Adrenal gland (tissue), 5 donors: ENCODE data around the gene SV2C.

Experiments used
- POLR2A ChIP-seq, 2 donors: fragments of 450-650 bp; IDR thresholded peaks; one replicate each; pipeline ENCODE4 v1.6.1; 2017; ENCODE audit warnings: antibody characterized with exemption in 2 of 2, mild to moderate bottlenecking in 2 of 2, moderate library complexity in 1 of 2
- TF ChIP-seq, protein P1 (sequence below), 6 experiments: fragments of 450-650 bp in 4 of 6; fragments of 200-600 bp in 2 of 6; sonication (generic) in 1 of 6; IDR thresholded peaks; 1 replicate in 5 of 6; 2 replicates in 1 of 6; pipeline versions ENCODE4 v1.5.1 to v1.8.0; 2016 to 2021; ENCODE audit warnings: antibody characterized with exemption in 6 of 6, mild to moderate bottlenecking in 2 of 6, moderate library complexity in 1 of 6
- donor health status: DM: no; HTN: no; CAD: no.

DNA sequence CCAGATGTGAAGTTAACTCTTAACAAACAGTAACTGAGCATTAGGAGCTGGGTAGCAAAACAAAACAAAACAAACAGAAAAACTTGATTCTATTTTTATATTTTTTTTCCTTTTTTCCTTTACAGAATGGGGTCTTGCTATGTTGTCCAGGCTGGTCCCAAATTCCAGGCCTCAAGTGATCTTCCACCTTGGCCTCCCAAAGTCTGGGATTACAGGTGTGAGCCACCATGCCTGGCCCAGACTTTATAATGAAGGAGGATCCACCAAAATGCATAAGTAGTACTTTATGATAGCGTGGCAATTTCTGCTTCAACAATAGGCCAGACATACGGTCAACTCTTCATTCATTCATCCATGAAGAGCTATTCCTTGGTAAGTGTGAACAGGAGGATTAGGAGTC is 314.0 kb downstream of the SV2C start:
- TF ChIP-seq, protein P1, sequence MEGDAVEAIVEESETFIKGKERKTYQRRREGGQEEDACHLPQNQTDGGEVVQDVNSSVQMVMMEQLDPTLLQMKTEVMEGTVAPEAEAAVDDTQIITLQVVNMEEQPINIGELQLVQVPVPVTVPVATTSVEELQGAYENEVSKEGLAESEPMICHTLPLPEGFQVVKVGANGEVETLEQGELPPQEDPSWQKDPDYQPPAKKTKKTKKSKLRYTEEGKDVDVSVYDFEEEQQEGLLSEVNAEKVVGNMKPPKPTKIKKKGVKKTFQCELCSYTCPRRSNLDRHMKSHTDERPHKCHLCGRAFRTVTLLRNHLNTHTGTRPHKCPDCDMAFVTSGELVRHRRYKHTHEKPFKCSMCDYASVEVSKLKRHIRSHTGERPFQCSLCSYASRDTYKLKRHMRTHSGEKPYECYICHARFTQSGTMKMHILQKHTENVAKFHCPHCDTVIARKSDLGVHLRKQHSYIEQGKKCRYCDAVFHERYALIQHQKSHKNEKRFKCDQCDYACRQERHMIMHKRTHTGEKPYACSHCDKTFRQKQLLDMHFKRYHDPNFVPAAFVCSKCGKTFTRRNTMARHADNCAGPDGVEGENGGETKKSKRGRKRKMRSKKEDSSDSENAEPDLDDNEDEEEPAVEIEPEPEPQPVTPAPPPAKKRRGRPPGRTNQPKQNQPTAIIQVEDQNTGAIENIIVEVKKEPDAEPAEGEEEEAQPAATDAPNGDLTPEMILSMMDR (IDR thresholded peaks at IDR 0.05): no peak
- no peak for TF ChIP-seq POLR2A (IDR thresholded peaks at IDR 0.05)
